Esophagus squamous epithelium (tissue), 4 donors: ENCODE measurements around the gene DUS1L.

Experiments used
- POLR2A ChIP-seq, 4 donors: fragments of 450-650 bp; IDR thresholded peaks; one replicate each; pipeline ENCODE4 v1.6.1; 2017; ENCODE audit warnings: antibody characterized with exemption in 4 of 4, mild to moderate bottlenecking in 4 of 4, moderate library complexity in 3 of 4
- TF ChIP-seq, protein P1 (sequence below), 6 experiments: fragments of 450-650 bp in 4 of 6; fragments of 200-600 bp in 2 of 6; sonication (generic) in 2 of 6; IDR thresholded peaks; one replicate each; pipeline ENCODE4 v1.5.1; 2016 to 2019; ENCODE audit warnings: antibody characterized with exemption in 6 of 6, mild to moderate bottlenecking in 4 of 6, moderate library complexity in 4 of 6

DNA sequence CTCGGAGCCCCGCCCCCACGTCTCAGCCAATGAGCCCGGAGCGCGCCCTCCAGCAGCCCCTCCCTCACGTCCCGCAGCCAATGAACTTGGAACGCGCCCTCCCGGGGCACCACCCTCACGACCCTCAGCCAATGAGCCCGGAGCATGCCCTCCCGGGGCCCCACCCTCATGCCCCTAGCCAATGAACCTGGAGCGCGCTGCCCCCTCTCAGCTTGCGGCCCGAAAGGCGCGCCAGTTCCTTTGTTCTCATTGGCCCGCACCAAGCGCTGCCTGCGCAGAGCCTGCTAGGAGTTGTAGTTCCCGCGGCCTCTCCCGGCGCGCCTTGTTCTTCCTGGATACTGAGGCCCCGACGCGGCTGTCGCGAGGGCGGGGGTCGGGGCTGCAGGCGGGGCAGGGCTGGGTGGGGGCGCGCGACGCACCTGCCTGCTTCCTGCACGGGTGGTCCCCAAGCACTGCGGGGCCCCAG is 42.6 kb downstream of the DUS1L start, which contains the start of gene LRRC45:
- TF ChIP-seq, protein P1, sequence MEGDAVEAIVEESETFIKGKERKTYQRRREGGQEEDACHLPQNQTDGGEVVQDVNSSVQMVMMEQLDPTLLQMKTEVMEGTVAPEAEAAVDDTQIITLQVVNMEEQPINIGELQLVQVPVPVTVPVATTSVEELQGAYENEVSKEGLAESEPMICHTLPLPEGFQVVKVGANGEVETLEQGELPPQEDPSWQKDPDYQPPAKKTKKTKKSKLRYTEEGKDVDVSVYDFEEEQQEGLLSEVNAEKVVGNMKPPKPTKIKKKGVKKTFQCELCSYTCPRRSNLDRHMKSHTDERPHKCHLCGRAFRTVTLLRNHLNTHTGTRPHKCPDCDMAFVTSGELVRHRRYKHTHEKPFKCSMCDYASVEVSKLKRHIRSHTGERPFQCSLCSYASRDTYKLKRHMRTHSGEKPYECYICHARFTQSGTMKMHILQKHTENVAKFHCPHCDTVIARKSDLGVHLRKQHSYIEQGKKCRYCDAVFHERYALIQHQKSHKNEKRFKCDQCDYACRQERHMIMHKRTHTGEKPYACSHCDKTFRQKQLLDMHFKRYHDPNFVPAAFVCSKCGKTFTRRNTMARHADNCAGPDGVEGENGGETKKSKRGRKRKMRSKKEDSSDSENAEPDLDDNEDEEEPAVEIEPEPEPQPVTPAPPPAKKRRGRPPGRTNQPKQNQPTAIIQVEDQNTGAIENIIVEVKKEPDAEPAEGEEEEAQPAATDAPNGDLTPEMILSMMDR (IDR thresholded peaks at IDR 0.05) = no peak
- TF ChIP-seq POLR2A (IDR thresholded peaks at IDR 0.05) = no peak
